CD14-positive monocyte (primary cell): ENCODE results near the gene SYNE3. TPM values are rescaled to one million over a fixed set of nuclear protein-coding genes. Genes with fewer than 3 reads are reported as not detected.
A peak's percentile ranks its signal among the peaks of the same experiment; 100 is the strongest.

ENCODE experiments used
- DNase-seq, 3 donors: peaks; one replicate each; pipeline ENCODE4 v3.0.0-alpha.2; 2011 to 2022
- H2AFZ ChIP-seq: 2 replicates; pipeline ENCODE4 v1.6.0; 2012; ENCODE audit warnings: mild to moderate bottlenecking, low read depth, low read length, inconsistent platforms; ENCODE audit not compliant: insufficient read depth, poor library complexity, severe bottlenecking
- H3K27ac ChIP-seq, 2 donors: 1 replicate in 1 of 2; 2 replicates in 1 of 2; pipeline ENCODE4 v1.5.1; 2012 to 2013; ENCODE audit warnings: low read length in 2 of 2, control low read depth in 1 of 2, inconsistent platforms in 1 of 2, low read depth in 1 of 2, mild to moderate bottlenecking in 1 of 2
- H3K27me3 ChIP-seq, 2 donors: one replicate each; pipeline versions ENCODE4 v1.6.0 to v1.6.1; 2011 to 2013; ENCODE audit warnings: low read length in 2 of 2; ENCODE audit not compliant: control insufficient read depth in 2 of 2, insufficient read depth in 2 of 2
- H3K36me3 ChIP-seq, 2 donors: replicated peaks in 1 of 2; 1 replicate in 1 of 2; 2 replicates in 1 of 2; pipeline versions ENCODE4 v1.5.1 to v1.6.1; 2012 to 2013; ENCODE audit warnings: low read length in 2 of 2, control low read depth in 1 of 2, inconsistent platforms in 1 of 2, mild to moderate bottlenecking in 1 of 2; ENCODE audit not compliant: insufficient read depth in 2 of 2, control insufficient read depth in 1 of 2
- H3K4me1 ChIP-seq, 2 donors: 1 replicate in 1 of 2; 2 replicates in 1 of 2; pipeline versions ENCODE4 v1.5.1 to v1.6.1; 2012 to 2013; ENCODE audit warnings: low read length in 2 of 2, control low read depth in 1 of 2, inconsistent platforms in 1 of 2, mild to moderate bottlenecking in 1 of 2, moderate library complexity in 1 of 2; ENCODE audit not compliant: insufficient read depth in 2 of 2, control insufficient read depth in 1 of 2
- H3K4me2 ChIP-seq: replicated peaks from 2 replicates; pipeline ENCODE3; 2012; ENCODE audit warnings: low read length, moderate library complexity, mild to moderate bottlenecking; ENCODE audit not compliant: poor library complexity, severe bottlenecking; ENCODE audit errors: extremely low read depth
- H3K4me3 ChIP-seq, 3 experiments: fragments of 200-600 bp in 1 of 3; sonication (generic) in 1 of 3; replicated peaks in 1 of 3; 1 replicate in 2 of 3; 2 replicates in 1 of 3; pipeline ENCODE4 v1.5.1; 2011 to 2013; ENCODE audit warnings: low read length in 3 of 3, mild to moderate bottlenecking in 3 of 3, control low read depth in 2 of 3, low read depth in 2 of 3, inconsistent platforms in 1 of 3, moderate library complexity in 1 of 3
- H3K79me2 ChIP-seq: 2 replicates; pipeline ENCODE4 v1.6.0; 2012; ENCODE audit warnings: mild to moderate bottlenecking, control low read depth, inconsistent platforms, low read length, moderate library complexity; ENCODE audit not compliant: insufficient read depth
- H3K9ac ChIP-seq: 2 replicates; pipeline ENCODE4 v1.6.0; 2017; ENCODE audit warnings: low read length, mild to moderate bottlenecking; ENCODE audit not compliant: insufficient read depth, poor library complexity, severe bottlenecking
- H3K9me3 ChIP-seq, 2 donors: replicated peaks in 1 of 2; 1 replicate in 1 of 2; 2 replicates in 1 of 2; pipeline versions ENCODE4 v1.5.1 to v1.6.1; 2012 to 2013; ENCODE audit warnings: low read length in 2 of 2, control low read depth in 1 of 2; ENCODE audit not compliant: control insufficient read depth in 1 of 2, insufficient read depth in 1 of 2
- H4K20me1 ChIP-seq: 2 replicates; pipeline ENCODE4 v1.6.0; 2012; ENCODE audit warnings: mild to moderate bottlenecking, low read length, control low read depth, moderate library complexity; ENCODE audit not compliant: insufficient read depth
- H3K27ac Mint-ChIP-seq, 7 donors: one replicate each; pipeline ENCODE4 v1.8.0; 2020; ENCODE audit warnings: mild to moderate bottlenecking in 7 of 7, mixed read lengths in 7 of 7, moderate library complexity in 6 of 7, inconsistent platforms in 2 of 7
- H3K27me3 Mint-ChIP-seq, 3 donors: one replicate each; pipeline ENCODE4 v1.8.0; 2021 to 2022; ENCODE audit warnings: low read depth in 3 of 3, mild to moderate bottlenecking in 3 of 3, mixed read lengths in 3 of 3, moderate library complexity in 3 of 3, inconsistent platforms in 1 of 3
- H3K36me3 Mint-ChIP-seq, 2 donors: one replicate each; pipeline ENCODE4 v1.8.0; 2020; ENCODE audit warnings: mixed read lengths in 2 of 2, inconsistent platforms in 1 of 2, mild to moderate bottlenecking in 1 of 2
- H3K4me1 Mint-ChIP-seq: one replicate; pipeline ENCODE4 v1.8.0; 2020; ENCODE audit warnings: mild to moderate bottlenecking, mixed read lengths
- H3K4me3 Mint-ChIP-seq, 2 donors: one replicate each; pipeline ENCODE4 v1.8.0; 2020; ENCODE audit warnings: mild to moderate bottlenecking in 2 of 2, mixed read lengths in 2 of 2, moderate library complexity in 1 of 2
- H3K9me3 Mint-ChIP-seq, 7 donors: one replicate each; pipeline ENCODE4 v1.8.0; 2020 to 2022; ENCODE audit warnings: mixed read lengths in 7 of 7, mild to moderate bottlenecking in 6 of 7, moderate library complexity in 6 of 7, inconsistent platforms in 2 of 7
- WGBS: methylation state at CpG from one replicate; pipeline ENCODE4 v1.1.5; 2013; ENCODE audit warnings: missing lambda C conversion rate; ENCODE audit not compliant: insufficient coverage; 5-methylcytosine and 5-hydroxymethylcytosine counted together
- intact Hi-C, 2 donors: fragments of 100-400 bp; cut with micrococcal nuclease; formaldehyde crosslinking; loops; one replicate each; pipeline versions ENCODE4 v1.15.0 to v1.15.1; 2023
- polyA plus RNA-seq, 3 donors: library from polyadenylated mRNA; depleted of rRNA in 1 of 3; unstranded in 2 of 3; stranded (reverse) in 1 of 3; fragments of 300-500 nt in 2 of 3; fragments of >200 nt in 1 of 3; fragmentation: Illumina TruSeq in 2 of 3; gene quantifications; 1 replicate in 2 of 3; 2 replicates in 1 of 3; pipeline ENCODE4 v1.2.3, GENCODE V29; 2012 to 2021
- TF ChIP-seq, protein P1 (sequence below): fragments of 200-600 bp; IDR thresholded peaks from one replicate; pipeline ENCODE4 v1.8.0; 2022; ENCODE audit warnings: antibody characterized with exemption, mild to moderate bottlenecking

The SYNE3 gene
- polyA plus RNA-seq, 3 donors = 2.6 to 26.1 (median 3.5) TPM

DNA sequence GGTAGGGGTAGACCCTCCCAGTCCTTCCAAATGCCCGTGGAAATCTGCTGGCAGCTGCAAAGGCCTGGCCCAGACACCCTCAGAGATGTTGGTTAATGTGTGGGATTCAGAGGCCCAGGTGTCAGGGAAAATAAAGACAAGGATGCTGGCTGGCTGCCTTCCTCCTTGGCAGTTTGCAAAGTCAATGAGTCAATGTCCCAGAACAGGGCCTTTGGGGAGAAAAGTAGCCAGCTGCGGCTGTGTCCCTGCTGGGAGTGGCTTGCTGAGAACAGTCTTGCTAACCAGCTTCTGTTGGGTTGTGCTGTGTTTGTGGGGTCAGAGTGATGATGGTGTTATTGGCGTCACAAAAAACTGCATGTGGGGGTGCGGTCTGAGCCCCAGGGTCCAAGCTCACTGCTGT is 47.6 kb upstream of the SYNE3 start:
- intact Hi-C loops = loop anchor here (5.0 to 10.0 kb wide), 3 partner anchors 208 to 711 kb away; no protein-coding TSS in a partner anchor
- Mint-ChIP-seq H3K36me3 (no peaks in the 10 kb centered on the region), H3K4me3 (no peak overlapping the region), H3K27ac (peak overlapping the region in 1 of 7 donors; percentile 25), H3K9me3 (no peaks in the 10 kb centered on the region), H3K4me1 (peaks cover 5% of the 10 kb centered on the region), H3K27me3 (peaks cover 8 to 12% (median 11%) of the 10 kb centered on the region in 3 donors)
- Histone ChIP-seq H3K9me3 (no peaks in the 10 kb centered on the region), H3K4me3 (no peak overlapping the region), H3K27ac (no peak overlapping the region), H2AFZ (no peak overlapping the region), H3K4me2 (no peak overlapping the region), H3K9ac (no peak overlapping the region), H3K36me3 (no peaks in the 10 kb centered on the region), H3K27me3 (no peaks in the 10 kb centered on the region), H3K4me1 (no peaks in the 10 kb centered on the region), H4K20me1 (no peaks in the 10 kb centered on the region), H3K79me2 (no peaks in the 10 kb centered on the region)
- no peak for DNase-seq
- WGBS = 95% methylated on average over 4 of the region's 4 CpGs
- TF ChIP-seq, protein P1, sequence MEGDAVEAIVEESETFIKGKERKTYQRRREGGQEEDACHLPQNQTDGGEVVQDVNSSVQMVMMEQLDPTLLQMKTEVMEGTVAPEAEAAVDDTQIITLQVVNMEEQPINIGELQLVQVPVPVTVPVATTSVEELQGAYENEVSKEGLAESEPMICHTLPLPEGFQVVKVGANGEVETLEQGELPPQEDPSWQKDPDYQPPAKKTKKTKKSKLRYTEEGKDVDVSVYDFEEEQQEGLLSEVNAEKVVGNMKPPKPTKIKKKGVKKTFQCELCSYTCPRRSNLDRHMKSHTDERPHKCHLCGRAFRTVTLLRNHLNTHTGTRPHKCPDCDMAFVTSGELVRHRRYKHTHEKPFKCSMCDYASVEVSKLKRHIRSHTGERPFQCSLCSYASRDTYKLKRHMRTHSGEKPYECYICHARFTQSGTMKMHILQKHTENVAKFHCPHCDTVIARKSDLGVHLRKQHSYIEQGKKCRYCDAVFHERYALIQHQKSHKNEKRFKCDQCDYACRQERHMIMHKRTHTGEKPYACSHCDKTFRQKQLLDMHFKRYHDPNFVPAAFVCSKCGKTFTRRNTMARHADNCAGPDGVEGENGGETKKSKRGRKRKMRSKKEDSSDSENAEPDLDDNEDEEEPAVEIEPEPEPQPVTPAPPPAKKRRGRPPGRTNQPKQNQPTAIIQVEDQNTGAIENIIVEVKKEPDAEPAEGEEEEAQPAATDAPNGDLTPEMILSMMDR = no peak

DNA sequence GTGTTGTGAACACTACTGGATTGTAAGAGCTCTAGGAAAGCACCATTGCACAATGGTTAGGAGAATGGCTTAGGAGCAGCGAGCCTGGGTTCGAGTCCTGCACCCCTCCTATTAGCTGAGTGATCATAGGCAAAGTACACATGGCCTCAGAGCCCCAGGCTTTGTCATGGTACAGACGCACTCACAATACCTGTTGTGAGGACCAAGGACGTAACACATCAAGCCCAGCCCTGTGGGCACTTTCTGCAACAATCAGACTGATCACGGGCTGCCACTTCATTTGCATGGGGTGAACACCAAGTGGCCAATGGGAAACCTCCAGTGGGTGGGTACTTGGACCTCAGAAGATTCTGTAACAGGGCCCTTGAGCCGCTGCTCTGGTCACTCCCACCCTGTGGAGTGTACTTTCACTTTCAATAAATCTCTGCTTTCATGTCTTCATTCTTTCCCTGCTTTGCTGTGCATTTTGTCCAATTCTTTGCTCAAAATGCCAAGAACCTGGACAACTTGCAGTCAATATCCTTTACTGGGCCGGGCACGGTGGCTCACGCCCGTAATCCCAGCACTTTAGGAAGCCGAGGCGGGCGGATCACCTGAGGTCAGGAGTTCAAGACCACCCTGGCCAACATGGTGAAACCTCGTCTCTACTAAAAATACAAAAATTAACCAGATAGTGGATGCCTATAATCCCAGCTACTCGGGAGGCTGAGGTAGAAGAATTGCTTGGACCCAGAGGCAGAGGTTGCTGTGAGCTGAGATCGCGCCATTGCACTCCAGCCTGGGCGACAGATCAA is 46.6 kb upstream of the SYNE3 start:
- no peak overlapping the region for H3K4me2 ChIP-seq
- intact Hi-C loops = loop anchor here (5.0 to 10.0 kb wide), 3 partner anchors 209 to 712 kb away; no protein-coding TSS in a partner anchor
- H3K36me3 Mint-ChIP-seq = no peaks in the 10 kb centered on the region

More for the DNA sequence above, 46.6 kb upstream of the SYNE3 start:
- Histone ChIP-seq H2AFZ (no peak overlapping the region), H3K79me2 (no peaks in the 10 kb centered on the region), H3K36me3 (no peaks in the 10 kb centered on the region), H4K20me1 (no peaks in the 10 kb centered on the region), H3K4me3 (no peak overlapping the region), H3K27ac (no peak overlapping the region), H3K4me1 (no peaks in the 10 kb centered on the region), H3K27me3 (no peaks in the 10 kb centered on the region), H3K9ac (no peak overlapping the region), H3K9me3 (no peaks in the 10 kb centered on the region)
- DNase-seq = no peak
- H3K27ac Mint-ChIP-seq = no peak overlapping the region
- H3K9me3 Mint-ChIP-seq = no peaks in the 10 kb centered on the region
- H3K4me3 Mint-ChIP-seq = no peak overlapping the region
- peaks cover 5% of the 10 kb centered on the region for H3K4me1 Mint-ChIP-seq
- 83% methylated on average over 11 of the region's 18 CpGs for WGBS
- H3K27me3 Mint-ChIP-seq = peaks cover 8 to 12% (median 8%) of the 10 kb centered on the region in 3 donors
- TF ChIP-seq, protein P1 = no peak
